GM19193 (cell line): ENCODE measurements around the gene CMYA5.

ENCODE experiments used
- POLR2A ChIP-seq: IDR thresholded peaks from 4 replicates; pipeline ENCODE4 v1.6.1; 2011; ENCODE audit not compliant: insufficient read depth, insufficient read length; ENCODE audit errors: extremely low read depth

The CMYA5 gene

DNA sequence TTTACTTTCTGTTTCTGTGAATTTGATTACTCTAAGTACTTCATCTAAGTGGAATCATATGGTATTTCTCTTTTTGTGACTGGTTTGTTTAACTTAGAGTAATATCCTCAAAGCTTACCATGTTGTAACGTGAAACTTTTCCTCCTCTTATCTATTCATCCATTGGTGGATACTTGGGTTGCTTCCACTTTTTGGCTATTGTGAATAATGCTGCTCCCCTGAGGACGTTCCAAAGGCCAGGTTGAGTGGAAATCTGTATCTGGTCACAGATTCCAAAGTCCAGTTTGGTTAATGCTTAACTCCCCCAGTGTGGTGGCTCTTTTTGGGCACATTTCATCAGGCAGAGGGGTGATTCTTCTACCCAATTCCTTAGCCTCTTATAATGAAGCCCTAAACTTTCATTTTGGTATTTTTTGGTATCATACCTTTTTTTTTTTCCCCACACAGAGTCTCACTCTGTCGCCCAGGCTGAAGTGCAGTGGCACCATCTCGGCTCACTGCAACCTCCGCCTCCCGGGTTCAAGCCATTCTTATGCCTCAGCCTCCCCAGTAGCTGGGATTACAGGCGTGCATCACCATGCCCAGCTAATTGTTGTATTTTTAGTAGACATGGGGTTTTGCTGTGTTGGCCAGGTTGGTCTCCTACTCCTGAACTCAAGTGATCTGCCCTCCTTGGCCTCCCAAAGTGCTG lies 65.4 kb downstream of the CMYA5 start:
- no peak for TF ChIP-seq POLR2A

DNA sequence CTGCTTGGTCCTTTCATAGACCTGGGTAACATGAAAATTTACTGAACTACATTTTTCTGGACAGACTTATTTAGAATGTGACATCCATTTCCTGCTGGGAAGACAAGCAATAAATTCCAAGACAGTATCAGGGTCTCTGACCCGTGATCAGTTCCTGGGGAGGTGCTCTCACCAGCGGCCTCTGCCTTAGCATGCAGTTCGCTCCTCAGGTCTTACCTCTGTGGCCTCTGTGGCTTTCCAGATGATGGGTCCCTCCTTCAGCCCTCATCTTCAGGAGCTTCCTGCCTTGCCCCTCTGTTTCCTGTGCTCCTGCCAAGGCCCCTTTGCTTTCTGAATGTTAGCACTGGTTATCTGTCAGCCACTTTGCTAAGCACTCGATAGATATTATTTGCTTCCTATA lies 66.4 kb downstream of the CMYA5 start:
- TF ChIP-seq POLR2A, result no peak

DNA sequence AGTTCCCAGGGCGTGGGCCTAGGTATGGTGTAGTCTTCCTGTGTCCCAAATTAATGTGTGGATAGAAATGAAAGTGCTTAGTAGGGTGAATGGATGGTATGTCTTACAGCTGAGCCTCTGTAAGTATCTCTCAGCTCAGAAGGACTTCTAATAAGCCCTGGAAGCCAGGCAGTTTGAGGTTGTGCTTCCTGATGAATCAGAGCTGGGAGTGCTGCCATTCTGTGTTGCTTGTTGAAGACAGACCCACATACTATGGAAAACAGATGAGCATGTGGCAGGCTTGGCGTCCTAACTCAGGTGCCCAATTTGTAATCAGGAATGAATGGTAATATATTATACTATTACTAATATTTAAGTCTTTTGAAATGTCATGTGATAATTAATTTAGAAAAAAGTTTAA lies 69.8 kb downstream of the CMYA5 start:
- no peak for TF ChIP-seq POLR2A

DNA sequence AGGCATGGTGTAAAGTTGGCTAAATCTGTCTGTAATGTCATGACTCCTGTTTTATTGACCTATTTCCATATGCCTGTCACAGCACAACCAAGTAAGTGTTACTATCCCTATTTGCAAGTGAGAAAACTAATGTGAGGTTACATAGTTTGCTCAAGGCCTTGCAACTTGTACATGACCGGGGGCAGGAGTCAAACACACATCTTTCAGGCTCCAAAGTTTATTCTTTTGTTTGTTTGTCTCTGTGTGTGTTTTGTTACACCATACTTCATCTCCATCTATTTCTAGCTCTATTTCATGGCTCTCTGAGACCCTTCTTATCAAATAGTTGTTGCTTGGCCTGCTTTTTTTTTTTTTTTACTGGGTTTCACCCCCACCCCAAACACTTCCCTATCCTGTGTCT lies 70.2 kb downstream of the CMYA5 start:
- no peak for TF ChIP-seq POLR2A

DNA sequence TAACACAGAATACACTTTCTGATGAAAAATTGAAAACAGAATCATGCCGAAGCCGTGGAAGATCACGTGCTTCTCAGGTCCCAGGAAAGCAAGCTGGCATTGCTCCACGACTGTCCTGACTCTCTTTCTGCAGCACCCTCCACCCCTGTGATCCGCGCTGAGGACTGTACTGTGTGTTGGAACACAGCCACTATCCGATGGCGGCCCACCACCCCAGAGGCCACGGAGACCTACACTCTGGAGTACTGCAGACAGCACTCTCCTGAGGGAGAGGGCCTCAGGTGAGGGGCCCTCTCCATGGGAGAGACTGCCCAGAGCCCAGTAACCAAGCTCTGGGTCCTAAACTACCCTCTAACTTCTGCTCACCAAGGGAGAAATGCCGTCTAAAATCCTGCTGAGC lies 73.3 kb downstream of the CMYA5 start:
- no peak for TF ChIP-seq POLR2A

DNA sequence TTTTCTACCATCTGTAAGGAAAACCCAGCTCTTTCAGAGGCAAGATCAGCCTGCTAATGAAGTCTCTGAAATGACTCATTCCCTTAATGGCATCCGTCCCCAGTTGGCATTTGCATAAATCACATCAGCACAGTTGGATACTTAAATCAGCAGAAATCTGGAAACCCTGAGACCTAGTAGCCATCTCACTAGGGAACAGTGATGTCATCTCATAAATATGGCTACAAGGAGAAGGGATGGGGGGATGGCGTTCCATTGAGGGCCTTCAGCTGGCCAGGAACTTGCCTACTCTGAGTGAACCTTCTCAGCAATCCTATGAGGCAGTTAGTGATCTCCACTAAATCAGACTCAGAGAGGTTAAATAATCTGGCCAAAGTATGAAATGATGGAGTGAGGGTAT lies 81.8 kb downstream of the CMYA5 start:
- no peak for TF ChIP-seq POLR2A

DNA sequence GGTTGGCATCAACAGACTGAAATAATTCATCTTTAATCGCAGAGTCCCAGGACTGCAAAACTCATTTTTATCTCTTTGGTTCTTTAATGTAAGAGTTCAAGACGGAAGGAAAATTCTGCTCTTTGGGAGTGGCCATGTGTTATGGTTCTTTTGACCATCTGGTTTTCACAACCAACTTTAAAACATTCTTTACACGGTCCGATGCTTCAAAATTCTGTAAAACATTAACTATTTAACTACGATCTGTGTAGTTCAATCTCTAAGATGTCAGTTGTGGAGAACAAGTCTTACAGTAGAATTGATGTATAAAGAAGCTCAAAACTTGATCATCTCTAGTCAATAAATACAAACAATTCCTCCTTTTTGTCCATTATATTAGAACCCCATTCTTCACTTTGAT lies 83.0 kb downstream of the CMYA5 start:
- TF ChIP-seq POLR2A, result no peak

DNA sequence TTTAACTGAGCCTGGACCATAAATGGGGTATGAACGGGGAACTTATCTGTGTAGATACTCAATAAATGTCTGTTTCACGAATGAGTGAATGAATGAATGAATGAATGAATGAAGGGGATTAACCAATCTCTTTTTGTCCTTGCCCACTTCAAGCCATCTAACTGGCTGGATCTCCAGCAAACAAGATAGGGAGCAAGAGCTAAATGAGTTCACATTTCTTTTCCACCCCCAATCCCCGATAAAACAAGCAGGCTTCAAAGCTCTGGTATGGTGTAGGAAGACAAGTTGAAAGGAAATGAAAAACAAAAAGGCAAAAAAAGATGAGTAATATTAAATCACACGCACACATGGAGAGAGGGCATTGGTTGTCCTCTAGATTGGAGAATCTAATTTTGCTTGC lies 84.0 kb downstream of the CMYA5 start:
- TF ChIP-seq POLR2A, result no peak

DNA sequence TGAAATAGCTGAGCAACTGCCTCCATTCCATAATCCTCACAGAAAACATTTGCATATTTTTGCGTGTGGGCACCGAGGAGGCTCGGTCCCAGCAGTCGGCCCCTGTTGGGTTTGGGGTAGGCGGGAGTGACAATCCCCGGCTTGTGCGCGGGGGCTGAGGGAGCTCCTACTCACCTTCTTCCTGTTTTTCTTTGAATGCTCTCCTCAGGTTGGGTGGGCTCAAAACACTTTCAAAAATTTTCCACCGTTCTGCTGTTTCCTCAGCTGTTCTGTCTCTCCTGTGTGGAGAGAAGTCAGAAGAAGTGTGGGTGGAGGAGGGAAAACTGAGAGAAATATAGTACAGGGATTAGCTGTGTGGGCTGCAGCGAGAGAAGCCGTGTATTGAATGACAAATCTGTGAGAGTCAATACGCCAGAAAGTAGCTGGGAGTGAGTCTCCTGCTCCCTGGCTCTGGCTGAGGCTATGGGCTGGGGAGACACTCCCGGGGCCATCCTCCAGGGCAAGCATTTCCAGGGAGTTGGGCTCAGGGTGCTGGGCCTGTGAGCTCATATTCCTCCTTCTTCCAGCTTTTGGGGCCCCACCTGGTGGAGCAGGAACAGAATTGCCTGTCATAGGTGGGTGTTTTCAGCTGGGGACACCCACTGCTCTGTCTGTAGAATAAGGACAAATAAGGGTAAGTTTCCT lies 84.7 kb downstream of the CMYA5 start:
- no peak for TF ChIP-seq POLR2A

DNA sequence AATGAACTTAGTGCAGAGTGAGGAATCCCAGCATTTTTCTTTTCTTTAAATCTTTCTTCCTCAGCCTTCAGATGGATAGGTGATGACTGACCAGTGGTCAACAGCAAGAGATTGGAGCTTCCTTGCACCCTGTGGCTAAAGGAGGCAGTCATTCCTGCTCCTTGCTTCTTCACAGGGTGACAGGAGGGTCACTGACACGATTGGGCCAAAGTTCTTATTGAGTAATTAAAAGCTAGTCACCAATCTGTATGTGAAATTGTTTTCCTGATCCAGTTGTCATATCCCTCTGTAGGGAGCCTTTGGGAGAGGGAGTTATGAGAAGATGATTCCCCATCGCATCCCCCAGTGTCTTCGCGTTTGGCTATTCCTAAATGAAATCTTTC lies 85.2 kb downstream of the CMYA5 start:
- TF ChIP-seq POLR2A, result no peak

DNA sequence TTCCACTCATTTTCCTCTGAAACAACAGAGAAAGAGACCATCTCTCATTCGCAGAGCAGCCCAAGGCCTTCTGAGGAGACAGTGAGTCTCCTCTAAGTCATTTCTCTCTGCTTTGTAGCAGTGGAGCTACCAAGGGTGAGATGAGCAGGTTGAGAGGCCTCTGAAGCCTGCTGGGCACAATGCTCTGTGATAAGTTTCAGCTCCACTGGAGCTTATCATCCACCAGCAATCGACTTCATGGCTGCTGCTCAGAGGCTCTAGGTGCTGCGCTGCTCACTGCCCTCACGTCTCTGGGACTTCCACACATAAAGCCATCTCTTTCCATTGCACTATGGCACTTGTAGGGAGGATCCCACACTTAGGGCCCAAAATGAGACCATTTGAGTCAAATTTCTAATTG lies 96.3 kb downstream of the CMYA5 start:
- no peak for TF ChIP-seq POLR2A

DNA sequence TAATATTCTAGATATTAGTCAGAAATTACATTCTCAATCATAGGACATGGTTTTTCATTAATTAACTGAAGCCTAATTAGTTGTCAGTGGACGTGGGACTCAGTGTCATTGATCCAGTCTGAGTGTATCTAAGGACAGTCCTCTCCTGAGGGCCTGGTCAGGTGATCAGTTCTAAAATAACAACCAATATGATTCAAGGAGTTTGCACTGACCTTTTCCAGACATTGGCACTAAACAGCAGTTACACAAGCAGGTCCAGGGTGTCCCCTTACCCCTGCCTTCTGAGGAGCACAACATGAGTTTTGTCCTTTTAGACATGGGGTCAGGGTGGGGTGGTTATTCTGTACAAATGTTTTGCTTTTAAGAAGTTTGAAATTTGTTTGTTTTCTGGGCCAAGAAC lies 97.8 kb downstream of the CMYA5 start:
- no peak for TF ChIP-seq POLR2A

DNA sequence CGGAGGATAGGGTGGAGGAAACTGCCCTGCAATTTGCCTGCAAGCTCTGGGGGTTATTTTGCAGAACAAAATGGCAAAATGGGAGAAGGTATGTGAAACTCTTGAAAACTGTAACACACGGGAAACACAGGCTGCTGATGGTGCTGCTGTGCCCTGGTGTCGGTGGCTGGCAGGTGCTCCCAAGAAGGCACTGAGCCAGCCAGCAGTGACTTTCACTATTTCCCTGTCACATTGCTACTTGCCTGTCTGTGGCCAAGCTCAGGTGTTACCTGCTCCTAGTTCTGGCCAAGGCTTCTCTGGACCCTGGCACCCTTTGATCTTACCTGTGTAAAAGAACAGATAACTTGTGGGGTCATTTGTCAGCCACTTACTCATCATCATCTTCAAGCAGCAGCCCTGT lies 102.2 kb downstream of the CMYA5 start:
- TF ChIP-seq POLR2A, result no peak

DNA sequence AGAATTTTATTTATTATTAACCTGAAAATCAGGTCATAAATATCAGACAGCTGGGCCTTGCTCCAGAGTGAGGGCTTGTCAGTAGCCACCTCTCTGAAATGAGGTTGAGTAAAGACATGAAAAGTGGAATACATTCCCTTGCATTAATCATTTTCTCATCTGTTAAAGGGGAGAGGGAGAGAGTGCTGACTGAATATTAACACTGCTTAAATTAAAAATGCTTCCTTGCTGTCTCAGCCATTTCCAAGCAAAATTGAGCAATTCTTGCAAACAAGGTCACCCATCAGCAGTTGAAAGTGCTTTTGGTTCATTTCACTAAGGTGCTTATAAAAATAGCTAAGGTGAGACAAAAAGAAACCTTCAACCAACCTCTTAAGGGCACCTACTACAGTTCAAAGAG lies 102.8 kb downstream of the CMYA5 start:
- TF ChIP-seq POLR2A, result no peak

DNA sequence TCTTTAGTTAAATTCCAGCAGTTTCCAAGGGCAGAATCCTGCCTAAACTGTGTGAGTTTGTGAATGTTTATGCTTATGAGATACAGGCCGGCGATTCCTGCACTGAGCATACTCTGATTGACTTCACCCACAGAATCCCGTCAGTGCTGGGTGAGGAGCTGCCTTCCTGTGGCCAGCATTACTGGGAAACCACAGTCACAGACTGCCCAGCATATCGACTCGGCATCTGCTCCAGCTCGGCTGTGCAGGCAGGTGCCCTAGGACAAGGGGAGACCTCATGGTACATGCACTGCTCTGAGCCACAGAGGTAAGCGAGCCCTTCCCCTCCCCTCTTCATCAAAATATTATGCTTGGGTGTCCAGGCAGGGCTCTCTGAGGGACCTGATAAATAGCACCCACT lies 103.7 kb downstream of the CMYA5 start:
- no peak for TF ChIP-seq POLR2A

DNA sequence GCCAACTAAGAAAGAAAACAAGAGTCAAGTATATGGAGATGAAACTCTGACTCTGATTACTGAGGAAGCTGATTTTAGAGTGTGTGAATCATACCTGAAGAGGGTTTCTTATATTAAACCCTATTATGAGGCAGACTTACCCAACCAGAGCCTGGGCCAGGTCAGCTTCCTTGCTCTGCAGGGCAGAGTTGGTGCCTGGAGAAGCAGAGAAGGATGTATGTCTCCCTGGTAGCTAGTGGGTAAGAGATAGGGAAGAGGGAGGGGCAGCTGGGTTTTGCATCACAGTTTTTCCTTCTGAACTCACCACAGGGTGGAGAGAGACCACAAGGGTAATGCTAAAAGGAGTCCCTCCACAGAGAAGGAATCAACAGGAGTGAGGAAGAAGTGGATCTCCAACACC lies 104.1 kb downstream of the CMYA5 start:
- no peak for TF ChIP-seq POLR2A

DNA sequence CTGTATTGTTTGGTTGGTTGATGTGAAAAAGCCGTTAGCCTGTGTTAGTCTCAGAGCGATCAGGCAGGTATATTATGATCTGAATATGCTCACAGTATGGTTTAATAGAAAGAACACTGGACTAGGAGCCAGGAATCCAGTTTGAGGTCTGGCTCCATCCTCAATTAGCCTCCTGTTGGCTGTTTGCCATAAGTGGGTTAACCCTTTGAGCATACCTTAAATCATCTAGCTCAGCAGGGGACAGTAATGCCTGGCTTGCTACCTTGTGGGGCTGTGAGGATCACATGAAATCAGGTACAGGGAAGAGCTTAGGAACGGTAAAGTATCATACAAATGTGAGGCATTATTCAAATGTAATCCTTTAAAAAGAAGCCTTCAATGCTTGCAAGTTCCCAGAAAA lies 104.7 kb downstream of the CMYA5 start:
- TF ChIP-seq POLR2A, result no peak
